Measurements from ENCODE around the gene KRTAP10-8. TPM values are rescaled to one million over a fixed set of nuclear protein-coding genes. Genes with fewer than 3 reads are reported as not detected.
"Not testable (repeated sequence)": the region's sequence is repeated elsewhere in the genome, so short reads cannot be mapped to it uniquely, and the experiment has no call there.

KRTAP10-8 gene
- total RNA-seq, 1 experiment from 2014 or later, result not detected

- intact Hi-C loops (cut with micrococcal nuclease; ENCODE audit: unreplicated experiment) (no loop called here), in situ Hi-C loops (cut with HindIII; ENCODE audit: low pct_unique_long_range_greater_than_20kb, low sequenced_read_pairs) (no loop called here)
- Histone ChIP-seq H3K36me3 (ENCODE audit: control insufficient read depth, insufficient read depth, low read length) (no peaks in the 10 kb centered on the region), H3K4me1 (ENCODE audit: control insufficient read depth, insufficient read depth, low read length) (no peaks in the 10 kb centered on the region), H3K27ac (ENCODE audit: low read length) (no peak overlapping the region), H3K9me3 (ENCODE audit: control insufficient read depth, insufficient read depth, low read depth, low read length) (no peaks in the 10 kb centered on the region), H3K27me3 (ENCODE audit: control insufficient read depth, insufficient read depth, low read length) (no peaks in the 10 kb centered on the region), H3K4me3 (ENCODE audit: low read depth in 2 of 2, low read length in 2 of 2) (no peak overlapping the region)
- POLR2A ChIA-PET, result no interaction called here
- ATAC-seq (peak; percentile 21; the same call in 1 of the 2 replicates), DNase-seq (ENCODE audit: low read depth, low spot score) (no peak)
- TF ChIP-seq, protein P1, sequence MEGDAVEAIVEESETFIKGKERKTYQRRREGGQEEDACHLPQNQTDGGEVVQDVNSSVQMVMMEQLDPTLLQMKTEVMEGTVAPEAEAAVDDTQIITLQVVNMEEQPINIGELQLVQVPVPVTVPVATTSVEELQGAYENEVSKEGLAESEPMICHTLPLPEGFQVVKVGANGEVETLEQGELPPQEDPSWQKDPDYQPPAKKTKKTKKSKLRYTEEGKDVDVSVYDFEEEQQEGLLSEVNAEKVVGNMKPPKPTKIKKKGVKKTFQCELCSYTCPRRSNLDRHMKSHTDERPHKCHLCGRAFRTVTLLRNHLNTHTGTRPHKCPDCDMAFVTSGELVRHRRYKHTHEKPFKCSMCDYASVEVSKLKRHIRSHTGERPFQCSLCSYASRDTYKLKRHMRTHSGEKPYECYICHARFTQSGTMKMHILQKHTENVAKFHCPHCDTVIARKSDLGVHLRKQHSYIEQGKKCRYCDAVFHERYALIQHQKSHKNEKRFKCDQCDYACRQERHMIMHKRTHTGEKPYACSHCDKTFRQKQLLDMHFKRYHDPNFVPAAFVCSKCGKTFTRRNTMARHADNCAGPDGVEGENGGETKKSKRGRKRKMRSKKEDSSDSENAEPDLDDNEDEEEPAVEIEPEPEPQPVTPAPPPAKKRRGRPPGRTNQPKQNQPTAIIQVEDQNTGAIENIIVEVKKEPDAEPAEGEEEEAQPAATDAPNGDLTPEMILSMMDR (IDR thresholded peaks at IDR 0.05), result no peak
- TF ChIP-seq POLR2AphosphoS5 (IDR thresholded peaks at IDR 0.05; ENCODE audit: low read depth, low read length) (no peak), TCF7L2 (IDR thresholded peaks at IDR 0.05; ENCODE audit: low read depth, low read length) (no peak), SIN3A (IDR thresholded peaks at IDR 0.05; ENCODE audit: borderline replicate concordance, insufficient read depth, low read depth, low read length) (no peak)
- TF ChIP-seq, protein P2, sequence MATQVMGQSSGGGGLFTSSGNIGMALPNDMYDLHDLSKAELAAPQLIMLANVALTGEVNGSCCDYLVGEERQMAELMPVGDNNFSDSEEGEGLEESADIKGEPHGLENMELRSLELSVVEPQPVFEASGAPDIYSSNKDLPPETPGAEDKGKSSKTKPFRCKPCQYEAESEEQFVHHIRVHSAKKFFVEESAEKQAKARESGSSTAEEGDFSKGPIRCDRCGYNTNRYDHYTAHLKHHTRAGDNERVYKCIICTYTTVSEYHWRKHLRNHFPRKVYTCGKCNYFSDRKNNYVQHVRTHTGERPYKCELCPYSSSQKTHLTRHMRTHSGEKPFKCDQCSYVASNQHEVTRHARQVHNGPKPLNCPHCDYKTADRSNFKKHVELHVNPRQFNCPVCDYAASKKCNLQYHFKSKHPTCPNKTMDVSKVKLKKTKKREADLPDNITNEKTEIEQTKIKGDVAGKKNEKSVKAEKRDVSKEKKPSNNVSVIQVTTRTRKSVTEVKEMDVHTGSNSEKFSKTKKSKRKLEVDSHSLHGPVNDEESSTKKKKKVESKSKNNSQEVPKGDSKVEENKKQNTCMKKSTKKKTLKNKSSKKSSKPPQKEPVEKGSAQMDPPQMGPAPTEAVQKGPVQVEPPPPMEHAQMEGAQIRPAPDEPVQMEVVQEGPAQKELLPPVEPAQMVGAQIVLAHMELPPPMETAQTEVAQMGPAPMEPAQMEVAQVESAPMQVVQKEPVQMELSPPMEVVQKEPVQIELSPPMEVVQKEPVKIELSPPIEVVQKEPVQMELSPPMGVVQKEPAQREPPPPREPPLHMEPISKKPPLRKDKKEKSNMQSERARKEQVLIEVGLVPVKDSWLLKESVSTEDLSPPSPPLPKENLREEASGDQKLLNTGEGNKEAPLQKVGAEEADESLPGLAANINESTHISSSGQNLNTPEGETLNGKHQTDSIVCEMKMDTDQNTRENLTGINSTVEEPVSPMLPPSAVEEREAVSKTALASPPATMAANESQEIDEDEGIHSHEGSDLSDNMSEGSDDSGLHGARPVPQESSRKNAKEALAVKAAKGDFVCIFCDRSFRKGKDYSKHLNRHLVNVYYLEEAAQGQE (IDR thresholded peaks at IDR 0.05; ENCODE audit: insufficient read depth in 1 of 2, low read depth in 2 of 2, low read length in 1 of 2), result no peak
- no TSS peak for BruUV-seq (replicated peaks)
- CTCF ChIA-PET, result no interaction called here
These were observed 47.2 kb downstream of the KRTAP10-8 start for GRCh38 chr21:44658913-44659595.

DNA sequence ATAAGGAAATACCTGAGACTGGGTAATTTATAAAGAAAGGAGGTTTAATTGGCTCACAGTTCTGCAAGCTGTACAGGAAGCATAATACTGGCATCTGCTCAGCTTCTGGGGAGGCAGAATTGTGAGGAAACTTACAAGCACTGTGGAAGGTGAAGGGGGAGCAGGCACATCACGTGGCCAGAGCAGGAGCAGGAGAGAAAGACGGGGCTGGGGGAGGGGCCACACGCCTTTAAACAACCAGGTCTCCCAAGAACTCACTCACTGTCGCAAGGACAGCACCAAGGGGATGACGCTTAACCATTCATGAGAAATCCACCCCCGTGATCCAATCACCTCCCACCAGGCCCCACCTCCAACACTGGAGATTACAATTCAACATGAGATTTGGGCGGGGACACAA is 49.7 kb downstream of the KRTAP10-8 start:
- CTCF ChIA-PET; BruUV-seq (replicated peaks); H3K36me3 ChIP-seq (ENCODE audit: control insufficient read depth, insufficient read depth, low read length); H3K4me1 ChIP-seq (ENCODE audit: control insufficient read depth, insufficient read depth, low read length); H3K9me3 ChIP-seq (ENCODE audit: control insufficient read depth, insufficient read depth, low read depth, low read length); H3K27me3 ChIP-seq (ENCODE audit: control insufficient read depth, insufficient read depth, low read length); POLR2A ChIA-PET; ATAC-seq; H3K4me3 ChIP-seq (ENCODE audit: low read depth in 2 of 2, low read length in 2 of 2); in situ Hi-C loops (cut with HindIII; ENCODE audit: low pct_unique_long_range_greater_than_20kb, low sequenced_read_pairs); intact Hi-C loops (cut with micrococcal nuclease; ENCODE audit: unreplicated experiment); DNase-seq (ENCODE audit: low read depth, low spot score); H3K27ac ChIP-seq (ENCODE audit: low read length): not testable (repeated sequence)

Other genes with a start within 250 kb of the KRTAP10-8 start
- gene LRRC3, start 156.6 kb upstream of the KRTAP10-8 start, total RNA-seq (2021; ENCODE audit: unreplicated experiment), result 3.3 TPM
- gene KRTAP10-1, start 71.9 kb upstream of the KRTAP10-8 start, total RNA-seq (2021; ENCODE audit: unreplicated experiment), result not detected
- not detected for gene KRTAP10-2, start 60.6 kb upstream of the KRTAP10-8 start, total RNA-seq (2021; ENCODE audit: unreplicated experiment)
- gene KRTAP10-3, start 53.3 kb upstream of the KRTAP10-8 start, total RNA-seq (2021; ENCODE audit: unreplicated experiment), result not detected
- gene KRTAP10-4, start 38.4 kb upstream of the KRTAP10-8 start, total RNA-seq (2021; ENCODE audit: unreplicated experiment), result not detected
- gene KRTAP10-5, start 31.5 kb upstream of the KRTAP10-8 start, total RNA-seq (2021; ENCODE audit: unreplicated experiment), result not detected
- not detected for gene KRTAP10-6, start 19.6 kb upstream of the KRTAP10-8 start, total RNA-seq (2021; ENCODE audit: unreplicated experiment)
- not detected for gene KRTAP10-7, start 11.5 kb upstream of the KRTAP10-8 start, total RNA-seq (2021; ENCODE audit: unreplicated experiment)
- gene KRTAP10-9, start 15.0 kb downstream of the KRTAP10-8 start, total RNA-seq (2021; ENCODE audit: unreplicated experiment), result not detected
- gene KRTAP10-10, start 25.3 kb downstream of the KRTAP10-8 start, total RNA-seq (2021; ENCODE audit: unreplicated experiment), result not detected
- gene KRTAP10-11, start 34.3 kb downstream of the KRTAP10-8 start, total RNA-seq (2021; ENCODE audit: unreplicated experiment), result not detected
- not detected for gene KRTAP12-4, start 42.6 kb downstream of the KRTAP10-8 start, total RNA-seq (2021; ENCODE audit: unreplicated experiment)
- not detected for gene KRTAP12-3, start 45.9 kb downstream of the KRTAP10-8 start, total RNA-seq (2021; ENCODE audit: unreplicated experiment)
- not detected for gene KRTAP12-2, start 54.8 kb downstream of the KRTAP10-8 start, total RNA-seq (2021; ENCODE audit: unreplicated experiment)
- gene KRTAP12-1, start 70.1 kb downstream of the KRTAP10-8 start, total RNA-seq (2021; ENCODE audit: unreplicated experiment), result not detected
- gene KRTAP10-12, start 85.1 kb downstream of the KRTAP10-8 start, total RNA-seq (2021; ENCODE audit: unreplicated experiment), result not detected
- not detected for gene TSPEAR, start 99.5 kb downstream of the KRTAP10-8 start, total RNA-seq (2021; ENCODE audit: unreplicated experiment)
- 77.4 TPM for gene UBE2G2, start 189.7 kb downstream of the KRTAP10-8 start, total RNA-seq (2021; ENCODE audit: unreplicated experiment)
- 41.4 TPM for gene SUMO3, start 206.0 kb downstream of the KRTAP10-8 start, total RNA-seq (2021; ENCODE audit: unreplicated experiment)